ENCODE measurements around the gene MLLT3. TPM values are rescaled to one million over a fixed set of nuclear protein-coding genes. Genes with fewer than 3 reads are reported as not detected.

Gene MLLT3
- total and polyA plus RNA-seq, 10 donors, result 2.8 to 15.2 (median 10.6) TPM

- TF ChIP-seq POLR2A (IDR thresholded peaks at IDR 0.05), result no peak
- TF ChIP-seq CTCF (IDR thresholded peaks at IDR 0.05 in 8 of 11, conservative IDR thresholded peaks at IDR 0.05 in 3 of 11), result no peak
- no peak for TF ChIP-seq POLR2AphosphoS5 (IDR thresholded peaks at IDR 0.05)
- DNase-seq, result no peak
- Histone ChIP-seq H3K27me3 (replicated peaks in 1 of 7) (no peaks in the 10 kb centered on the region), H3K4me1 (no peaks in the 10 kb centered on the region), H3K27ac (no peak overlapping the region), H3K9me3 (no peaks in the 10 kb centered on the region), H3K36me3 (no peaks in the 10 kb centered on the region), H3K4me3 (no peak overlapping the region)
- intact Hi-C loops (cut with DNase I; ENCODE audit: low total_unique reads), result no loop called here
Measured at GRCh38 chr9:20390400-20390799, 231.9 kb downstream of the MLLT3 start.

GRCh38 chr9:20387062-20387461 lies 235.2 kb downstream of the MLLT3 start:
- intact Hi-C loops (cut with DNase I; ENCODE audit: low total_unique reads), result no loop called here
- peaks cover 0 to 6% (median 0%) of the 10 kb centered on the region in 6 donors for H3K4me1 ChIP-seq
- no peaks in the 10 kb centered on the region for H3K27me3 ChIP-seq (replicated peaks in 1 of 7)
- no peak for TF ChIP-seq POLR2A (IDR thresholded peaks at IDR 0.05)
- TF ChIP-seq CTCF (IDR thresholded peaks at IDR 0.05 in 8 of 11, conservative IDR thresholded peaks at IDR 0.05 in 3 of 11), result no peak
- H3K4me3 ChIP-seq, result no peak overlapping the region
- H3K27ac ChIP-seq, result no peak overlapping the region
- 91 to 94% (median 94%) methylated on average over 3 of the region's 3 CpGs for WGBS, 5 donors
- H3K9me3 ChIP-seq, result no peaks in the 10 kb centered on the region
- no peaks in the 10 kb centered on the region for H3K36me3 ChIP-seq
- no peak for DNase-seq

- Histone ChIP-seq H3K9me3 (no peaks in the 10 kb centered on the region), H3K36me3 (no peaks in the 10 kb centered on the region), H3K27me3 (replicated peaks in 1 of 7) (no peaks in the 10 kb centered on the region), H3K4me1 (peaks cover 0 to 8% (median 0%) of the 10 kb centered on the region in 6 donors), H3K4me3 (no peak overlapping the region), H3K27ac (no peak overlapping the region)
- WGBS, 5 donors, result 87 to 95% (median 92%) methylated on average over 2 of the region's 2 CpGs
- TF ChIP-seq POLR2A (IDR thresholded peaks at IDR 0.05) (no peak), POLR2AphosphoS5 (IDR thresholded peaks at IDR 0.05) (no peak), CTCF (IDR thresholded peaks at IDR 0.05 in 8 of 11, conservative IDR thresholded peaks at IDR 0.05 in 3 of 11) (no peak)
- intact Hi-C loops (cut with DNase I; ENCODE audit: low total_unique reads), result no loop called here
- no peak for DNase-seq
Measured at GRCh38 chr9:20384642-20385041, 237.7 kb downstream of the MLLT3 start.

GRCh38 chr9:20382460-20383071 lies 239.7 kb downstream of the MLLT3 start:
- Histone ChIP-seq H3K4me3 (no peak overlapping the region), H3K9me3 (no peaks in the 10 kb centered on the region), H3K4me1 (peaks cover 0 to 8% (median 0%) of the 10 kb centered on the region in 6 donors), H3K36me3 (no peaks in the 10 kb centered on the region), H3K27me3 (replicated peaks in 1 of 7) (no peaks in the 10 kb centered on the region), H3K27ac (no peak overlapping the region)
- TF ChIP-seq POLR2AphosphoS5 (IDR thresholded peaks at IDR 0.05), result no peak
- no peak for TF ChIP-seq CTCF (IDR thresholded peaks at IDR 0.05 in 8 of 11, conservative IDR thresholded peaks at IDR 0.05 in 3 of 11)
- no peak for TF ChIP-seq POLR2A (IDR thresholded peaks at IDR 0.05)
- intact Hi-C loops (cut with DNase I; ENCODE audit: low total_unique reads), result no loop called here
- 31 to 67% (median 41%) methylated on average over 2 of the region's 2 CpGs for WGBS, 5 donors
- DNase-seq, result no peak

Measured in spleen (tissue), 11 donors.